HepG2 (cell line): ENCODE measurements around the gene RSPH9. TPM values are rescaled to one million over a fixed set of nuclear protein-coding genes. Genes with fewer than 3 reads are reported as not detected.

ENCODE experiments used
- ARNT ChIP-seq: fragments of 450-650 bp; IDR thresholded peaks from 2 replicates; pipeline ENCODE4 v1.6.1; 2017
- ARNTL ChIP-seq: sonication (generic); formaldehyde crosslinking; IDR thresholded peaks from 2 replicates; pipeline ENCODE4 v1.4.0; 2020; ENCODE audit warnings: mild to moderate bottlenecking, missing genetic modification reagents
- ASH2L ChIP-seq: fragments of 300-600, 200-600 bp; sonication (generic); IDR thresholded peaks from 2 replicates; pipeline ENCODE4 v1.7.0; 2017; ENCODE audit warnings: low read depth, mild to moderate bottlenecking, moderate library complexity, mixed read lengths, low read length; ENCODE audit not compliant: insufficient read length
- BCL6 ChIP-seq: IDR thresholded peaks from 2 replicates; pipeline ENCODE4 v1.6.1; 2016; ENCODE audit warnings: missing genetic modification reagents, missing compliant biosample characterization
- HIVEP1 ChIP-seq: sonication (generic); formaldehyde crosslinking; IDR thresholded peaks from 2 replicates; pipeline ENCODE4 v1.4.0; 2020; ENCODE audit warnings: mild to moderate bottlenecking, missing genetic modification reagents
- KLF16 ChIP-seq, 2 experiments: sonication (generic) in 1 of 2; formaldehyde crosslinking in 1 of 2; IDR thresholded peaks; 2 replicates each; pipeline versions ENCODE4 v1.6.1 to v1.8.0; 2016 to 2023; ENCODE audit warnings: missing genetic modification reagents in 2 of 2, missing compliant biosample characterization in 1 of 2
- LCORL ChIP-seq, 2 experiments: fragments of 450-650 bp in 1 of 2; sonication (generic) in 1 of 2; formaldehyde crosslinking in 1 of 2; IDR thresholded peaks; 2 replicates each; pipeline versions ENCODE4 v1.5.0 to v1.6.1; 2017 to 2020; ENCODE audit warnings: antibody characterized with exemption in 1 of 2, missing genetic modification reagents in 1 of 2
- POLR2G ChIP-seq: fragments of 200-400 bp; formaldehyde crosslinking; IDR thresholded peaks from 2 replicates; pipeline ENCODE4 v1.6.1; 2018; ENCODE audit warnings: mild to moderate bottlenecking, low read depth, low read length, moderate library complexity
- RAD51 ChIP-seq: fragments of 450-650 bp; IDR thresholded peaks from 2 replicates; pipeline ENCODE4 v1.6.1; 2016; ENCODE audit warnings: borderline replicate concordance
- SSRP1 ChIP-seq: IDR thresholded peaks from 2 replicates; pipeline ENCODE4 v1.6.1; 2016; ENCODE audit warnings: control low read depth
- YY1 ChIP-seq: IDR thresholded peaks from 2 replicates; pipeline ENCODE4 v1.6.1; 2011; ENCODE audit warnings: low read length, low read depth, moderate library complexity, mild to moderate bottlenecking; ENCODE audit not compliant: insufficient read depth, insufficient replicate concordance
- ZFX ChIP-seq: sonication (generic); formaldehyde crosslinking; IDR thresholded peaks from 2 replicates; pipeline ENCODE4 v1.4.0; 2020; ENCODE audit warnings: mild to moderate bottlenecking, low read depth, missing genetic modification reagents, moderate library complexity
- ZNF160 ChIP-seq: sonication (generic); formaldehyde crosslinking; IDR thresholded peaks from 2 replicates; pipeline ENCODE4 v1.8.0; 2022; ENCODE audit warnings: mild to moderate bottlenecking, inconsistent platforms, missing genetic modification reagents
- ZNF207 ChIP-seq: fragments of 450-650 bp; IDR thresholded peaks from 2 replicates; pipeline ENCODE4 v1.6.1; 2016; ENCODE audit warnings: antibody characterized with exemption, borderline replicate concordance
- ZNF367 ChIP-seq: sonication (generic); formaldehyde crosslinking; IDR thresholded peaks from 2 replicates; pipeline ENCODE4 v1.4.0; 2020; ENCODE audit warnings: missing genetic modification reagents, borderline replicate concordance
- ZNF574 ChIP-seq: sonication (generic); formaldehyde crosslinking; IDR thresholded peaks from 2 replicates; pipeline ENCODE4 v1.4.0; 2020; ENCODE audit warnings: missing genetic modification reagents
- ZNF850 ChIP-seq: sonication (generic); formaldehyde crosslinking; conservative IDR thresholded peaks from 2 replicates; pipeline ENCODE4 v1.9.0; 2021; ENCODE audit warnings: mild to moderate bottlenecking, missing genetic modification reagents
- ZSCAN21 ChIP-seq: sonication (generic); formaldehyde crosslinking; IDR thresholded peaks from 2 replicates; pipeline ENCODE4 v1.8.0; 2022; ENCODE audit warnings: mild to moderate bottlenecking, missing genetic modification reagents, moderate library complexity, borderline replicate concordance
- polyA plus RNA-seq, 8 experiments: library from polyadenylated mRNA; depleted of rRNA in 3 of 8; stranded (reverse) in 7 of 8; unstranded in 1 of 8; fragments of >200 nt; fragmentation: Illumina TruSeq in 4 of 8; extraction: Trizol in 4 of 8; gene quantifications; 2 replicates each; pipeline versions ENCODE4 v1.2.1 to v1.2.3, GENCODE V29; 2011 to 2016; ENCODE audit warnings: low read depth in 4 of 8, missing spikeins in 1 of 8, mixed read lengths in 1 of 8; ENCODE audit not compliant: insufficient read depth in 1 of 8
- total RNA-seq, 5 experiments: library from RNA; depleted of rRNA; stranded (reverse); fragments of >200 nt; fragmentation: Illumina TruSeq; extraction: Trizol; gene quantifications; 2 replicates each; pipeline ENCODE4 v1.2.3, GENCODE V29; 2016; ENCODE audit warnings: low read depth in 1 of 5
- TF ChIP-seq, protein P1 (sequence below), 2 experiments: sonication (generic) in 1 of 2; formaldehyde crosslinking in 1 of 2; IDR thresholded peaks; 2 replicates each; pipeline versions ENCODE4 v1.4.0 to v1.6.1; 2016 to 2020; ENCODE audit warnings: borderline replicate concordance in 1 of 2, low read depth in 1 of 2, mild to moderate bottlenecking in 1 of 2, missing genetic modification reagents in 1 of 2
- TF ChIP-seq, protein P2 (sequence below): sonication (generic); formaldehyde crosslinking; IDR thresholded peaks from 2 replicates; pipeline ENCODE4 v1.8.1; 2023; ENCODE audit warnings: mild to moderate bottlenecking, missing genetic modification reagents

RSPH9 gene
- total and polyA plus RNA-seq, 2 of the 13 experiments (the other 11 are each of a cell fraction or from before 2014, with no cell fraction given): 0.04 TPM; not detected in 1

- TF ChIP-seq, protein P1, sequence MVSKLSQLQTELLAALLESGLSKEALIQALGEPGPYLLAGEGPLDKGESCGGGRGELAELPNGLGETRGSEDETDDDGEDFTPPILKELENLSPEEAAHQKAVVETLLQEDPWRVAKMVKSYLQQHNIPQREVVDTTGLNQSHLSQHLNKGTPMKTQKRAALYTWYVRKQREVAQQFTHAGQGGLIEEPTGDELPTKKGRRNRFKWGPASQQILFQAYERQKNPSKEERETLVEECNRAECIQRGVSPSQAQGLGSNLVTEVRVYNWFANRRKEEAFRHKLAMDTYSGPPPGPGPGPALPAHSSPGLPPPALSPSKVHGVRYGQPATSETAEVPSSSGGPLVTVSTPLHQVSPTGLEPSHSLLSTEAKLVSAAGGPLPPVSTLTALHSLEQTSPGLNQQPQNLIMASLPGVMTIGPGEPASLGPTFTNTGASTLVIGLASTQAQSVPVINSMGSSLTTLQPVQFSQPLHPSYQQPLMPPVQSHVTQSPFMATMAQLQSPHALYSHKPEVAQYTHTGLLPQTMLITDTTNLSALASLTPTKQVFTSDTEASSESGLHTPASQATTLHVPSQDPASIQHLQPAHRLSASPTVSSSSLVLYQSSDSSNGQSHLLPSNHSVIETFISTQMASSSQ (IDR thresholded peaks at IDR 0.05; ENCODE audit: low read depth): no peak
- TF ChIP-seq, protein P1 (CRISPR knock-in tag; IDR thresholded peaks at IDR 0.05; ENCODE audit: borderline replicate concordance): no peak
- TF ChIP-seq HIVEP1 (CRISPR knock-in tag) (0 out of 2 replicates have a peak, but pooled peaks have one; percentile 31), ZNF367 (CRISPR knock-in tag) (no peak), POLR2G (peak; percentile 95), ZFX (CRISPR knock-in tag) (peak; percentile 79), ZNF850 (CRISPR knock-in tag) (no peak), ZSCAN21 (CRISPR knock-in tag) (no peak), YY1 (peak; percentile 98), KLF16 (CRISPR knock-in tag; IDR thresholded peaks at IDR 0.05) (peak in 1 of 2 experiments; percentile 88; a peak in 2 of 4 replicates), ZNF207 (no peak), SSRP1 (CRISPR knock-in tag) (no peak), ZNF160 (no peak), ARNTL (peak; percentile 59), ZNF574 (CRISPR knock-in tag) (peak; percentile 90), LCORL (IDR thresholded peaks at IDR 0.05) (0 out of 2 replicates have a peak, but pooled peaks have one; percentile 26), LCORL (CRISPR knock-in tag; IDR thresholded peaks at IDR 0.05) (peak; percentile 83), ARNT (no peak), ASH2L (peak; percentile 79), RAD51 (no peak), BCL6 (CRISPR knock-in tag) (peak; percentile 59)
- TF ChIP-seq, protein P2, sequence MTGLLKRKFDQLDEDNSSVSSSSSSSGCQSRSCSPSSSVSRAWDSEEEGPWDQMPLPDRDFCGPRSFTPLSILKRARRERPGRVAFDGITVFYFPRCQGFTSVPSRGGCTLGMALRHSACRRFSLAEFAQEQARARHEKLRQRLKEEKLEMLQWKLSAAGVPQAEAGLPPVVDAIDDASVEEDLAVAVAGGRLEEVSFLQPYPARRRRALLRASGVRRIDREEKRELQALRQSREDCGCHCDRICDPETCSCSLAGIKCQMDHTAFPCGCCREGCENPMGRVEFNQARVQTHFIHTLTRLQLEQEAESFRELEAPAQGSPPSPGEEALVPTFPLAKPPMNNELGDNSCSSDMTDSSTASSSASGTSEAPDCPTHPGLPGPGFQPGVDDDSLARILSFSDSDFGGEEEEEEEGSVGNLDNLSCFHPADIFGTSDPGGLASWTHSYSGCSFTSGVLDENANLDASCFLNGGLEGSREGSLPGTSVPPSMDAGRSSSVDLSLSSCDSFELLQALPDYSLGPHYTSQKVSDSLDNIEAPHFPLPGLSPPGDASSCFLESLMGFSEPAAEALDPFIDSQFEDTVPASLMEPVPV (CRISPR knock-in tag): no peak
Measured at GRCh38 chr6:43687437-43688347, 42.9 kb downstream of the RSPH9 start, which contains the start of gene MRPS18A (continued).
